HG02763 (cell line): ENCODE measurements around the gene MAOB.

Experiments used
- ATAC-seq: cut with Tn5 transposase; IDR thresholded peaks from one replicate; pipeline ENCODE4 v1.9.1; 2021; ENCODE audit warnings: mild to moderate bottlenecking, moderate library complexity; ENCODE audit not compliant: unreplicated experiment

MAOB gene

GRCh38 chrX:43718956-43719355, 163.3 kb downstream of the MAOB start:
- ATAC-seq, result no peak

GRCh38 chrX:43718546-43718945, 163.7 kb downstream of the MAOB start:
- ATAC-seq, result no peak

GRCh38 chrX:43718081-43718480, 164.2 kb downstream of the MAOB start:
- no peak for ATAC-seq

- ATAC-seq, result no peak
These were observed 165.1 kb downstream of the MAOB start for GRCh38 chrX:43717161-43717560.

GRCh38 chrX:43716696-43717095, 165.6 kb downstream of the MAOB start:
- no peak for ATAC-seq
